Natural killer cell (primary cell): ENCODE measurements around the gene CCDC134. TPM values are rescaled to one million over a fixed set of nuclear protein-coding genes. Genes with fewer than 3 reads are reported as not detected.

Source experiments
- ATAC-seq, 3 donors: fragments of 150-1000 bp in 2 of 3; fragments of 200-7000 bp in 1 of 3; cut with Tn5 transposase; 1 replicate in 1 of 3; 2 replicates in 2 of 3; pipeline ENCODE4 v1.10.0; 2021; ENCODE audit warnings: mild to moderate bottlenecking in 2 of 3, moderate library complexity in 2 of 3
- DNase-seq, 2 donors: peaks; one replicate each; pipeline versions ENCODE4 v3.0.0 to v3.0.0-alpha.2; 2013 to 2021; ENCODE audit warnings: mixed read lengths in 1 of 2
- H3K27ac ChIP-seq: one replicate; pipeline ENCODE4 v1.5.1; 2013; ENCODE audit warnings: mild to moderate bottlenecking, low read length
- H3K27me3 ChIP-seq: one replicate; pipeline ENCODE4 v1.6.1; 2013; ENCODE audit warnings: low read length; ENCODE audit not compliant: control insufficient read depth, insufficient read depth
- H3K36me3 ChIP-seq: one replicate; pipeline ENCODE4 v1.6.1; 2013; ENCODE audit warnings: low read length; ENCODE audit not compliant: control insufficient read depth, insufficient read depth
- H3K4me1 ChIP-seq: one replicate; pipeline ENCODE4 v1.6.1; 2013; ENCODE audit warnings: low read length; ENCODE audit not compliant: control insufficient read depth, insufficient read depth
- H3K4me3 ChIP-seq: one replicate; pipeline ENCODE4 v1.5.1; 2013; ENCODE audit warnings: low read length
- H3K9me3 ChIP-seq: one replicate; pipeline ENCODE4 v1.6.1; 2013; ENCODE audit warnings: low read length; ENCODE audit not compliant: control insufficient read depth, insufficient read depth
- H3K27ac Mint-ChIP-seq, 2 donors: one replicate each; pipeline ENCODE4 v1.8.0; 2022; ENCODE audit warnings: mild to moderate bottlenecking in 2 of 2, mixed read lengths in 2 of 2, moderate library complexity in 1 of 2
- H3K27me3 Mint-ChIP-seq, 2 donors: one replicate each; pipeline ENCODE4 v1.8.0; 2022; ENCODE audit warnings: low read depth in 2 of 2, mixed read lengths in 2 of 2
- H3K36me3 Mint-ChIP-seq: one replicate; pipeline ENCODE4 v1.8.0; 2022; ENCODE audit warnings: mixed read lengths
- H3K4me1 Mint-ChIP-seq, 2 donors: one replicate each; pipeline ENCODE4 v1.8.0; 2022; ENCODE audit warnings: mixed read lengths in 2 of 2
- H3K4me3 Mint-ChIP-seq: one replicate; pipeline ENCODE4 v1.8.0; 2022; ENCODE audit warnings: mild to moderate bottlenecking, moderate library complexity, mixed read lengths
- H3K9me3 Mint-ChIP-seq, 2 donors: one replicate each; pipeline ENCODE4 v1.8.0; 2022; ENCODE audit warnings: mixed read lengths in 2 of 2
- CTCF ChIP-seq: fragments of 200-600 bp; IDR thresholded peaks from one replicate; pipeline ENCODE4 v1.8.0; 2022; ENCODE audit warnings: antibody characterized with exemption
- WGBS: methylation state at CpG from one replicate; pipeline ENCODE4 v1.1.7; 2013; ENCODE audit warnings: missing lambda C conversion rate; ENCODE audit not compliant: insufficient coverage; 5-methylcytosine and 5-hydroxymethylcytosine counted together
- intact Hi-C: fragments of 100-400 bp; cut with micrococcal nuclease; formaldehyde crosslinking; loops from one replicate; pipeline ENCODE4 v1.14.2; 2022
- total RNA-seq, 4 donors: library from RNA; stranded (reverse); fragments of 120-200 nt in 1 of 4; gene quantifications; one replicate each; pipeline versions ENCODE4 v1.2.3 to v1.2.4, GENCODE V29; 2013 to 2022

CCDC134 gene
- total RNA-seq, 3 donors from 2014 or later (not counting 1 experiment from before 2014, with no cell fraction given), result 16.4 to 22.1 (median 16.7) TPM

DNA sequence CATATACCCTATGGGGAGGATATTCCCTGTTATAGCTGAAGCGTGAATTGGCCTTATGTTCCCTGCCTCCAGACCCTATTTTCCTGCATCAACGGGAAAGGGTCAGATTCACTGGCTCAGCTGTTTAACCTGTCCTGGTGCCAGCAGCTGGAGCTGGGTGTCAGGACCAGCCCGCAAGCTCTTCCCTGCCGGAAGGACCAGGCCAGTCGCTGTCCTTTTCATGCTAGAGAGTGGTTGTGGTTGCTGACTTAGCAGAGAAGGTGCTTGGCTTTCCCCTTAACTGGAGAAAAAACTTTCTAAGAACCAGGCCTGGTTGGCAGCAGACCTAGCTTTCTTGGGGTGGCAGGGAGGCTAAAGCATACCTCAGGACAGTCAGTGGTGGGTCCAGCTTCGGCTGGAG, 27.2 kb downstream of the CCDC134 start:
- 93% methylated on average over 6 of the region's 6 CpGs for WGBS
- Mint-ChIP-seq H3K27me3 (no peaks in the 10 kb centered on the region), H3K4me1 (peaks cover 16 to 22% of the 10 kb centered on the region in 2 donors), H3K36me3 (no peaks in the 10 kb centered on the region), H3K4me3 (no peak overlapping the region), H3K9me3 (no peaks in the 10 kb centered on the region), H3K27ac (peak overlapping the region; percentile 99)
- no peak for DNase-seq
- H3K27me3 ChIP-seq, result no peaks in the 10 kb centered on the region
- H3K36me3 ChIP-seq, result no peaks in the 10 kb centered on the region
- intact Hi-C loops, result no loop called here
- H3K4me1 ChIP-seq, result peaks cover 7% of the 10 kb centered on the region
- TF ChIP-seq CTCF, result no peak
- H3K27ac ChIP-seq, result no peak overlapping the region
- no peaks in the 10 kb centered on the region for H3K9me3 ChIP-seq
- ATAC-seq, result no peak
- H3K4me3 ChIP-seq, result no peak overlapping the region

- peaks cover 13 to 20% of the 10 kb centered on the region in 2 donors for H3K4me1 Mint-ChIP-seq
- H3K9me3 Mint-ChIP-seq, result no peaks in the 10 kb centered on the region
- no peaks in the 10 kb centered on the region for H3K27me3 Mint-ChIP-seq
- H3K9me3 ChIP-seq, result no peaks in the 10 kb centered on the region
- TF ChIP-seq CTCF, result no peak
- ATAC-seq (no peak), DNase-seq (no peak)
- no peak overlapping the region for H3K27ac ChIP-seq
- H3K4me3 Mint-ChIP-seq, result no peak overlapping the region
- no peak overlapping the region for H3K4me3 ChIP-seq
- H3K4me1 ChIP-seq, result peaks cover 7% of the 10 kb centered on the region
- no peaks in the 10 kb centered on the region for H3K36me3 ChIP-seq
- intact Hi-C loops, result no loop called here
- H3K36me3 Mint-ChIP-seq, result no peaks in the 10 kb centered on the region
- WGBS, result 98% methylated on average over 4 of the region's 4 CpGs
- no peaks in the 10 kb centered on the region for H3K27me3 ChIP-seq
- peak overlapping the region; percentile 99 for H3K27ac Mint-ChIP-seq
Observed at GRCh38 chr22:41828516-41828915, 28.0 kb downstream of the CCDC134 start.

- no peak overlapping the region for H3K4me3 ChIP-seq
- Mint-ChIP-seq H3K27me3 (no peaks in the 10 kb centered on the region), H3K9me3 (no peaks in the 10 kb centered on the region), H3K4me3 (peak overlapping the region; percentile 2), H3K4me1 (peaks cover 24 to 29% of the 10 kb centered on the region in 2 donors), H3K27ac (peak overlapping the region; percentile 99), H3K36me3 (no peaks in the 10 kb centered on the region)
- DNase-seq (peak in 1 of 2 donors; percentile 52), ATAC-seq (no peak)
- no peak overlapping the region for H3K27ac ChIP-seq
- no peaks in the 10 kb centered on the region for H3K27me3 ChIP-seq
- no peaks in the 10 kb centered on the region for H3K9me3 ChIP-seq
- TF ChIP-seq CTCF, result no peak
- no peaks in the 10 kb centered on the region for H3K36me3 ChIP-seq
- H3K4me1 ChIP-seq, result peaks cover 13% of the 10 kb centered on the region
- WGBS, result 98% methylated on average over 3 of the region's 3 CpGs
- intact Hi-C loops, result no loop called here
Observed at GRCh38 chr22:41830174-41830573, 29.7 kb downstream of the CCDC134 start.

- peak overlapping the region; percentile 66 for H3K4me3 Mint-ChIP-seq
- DNase-seq (peak in 1 of 2 donors; percentile 34), ATAC-seq (no peak)
- no peaks in the 10 kb centered on the region for H3K27me3 Mint-ChIP-seq
- H3K9me3 Mint-ChIP-seq, result no peaks in the 10 kb centered on the region
- H3K4me1 Mint-ChIP-seq, result peaks cover 25 to 36% of the 10 kb centered on the region in 2 donors
- no peaks in the 10 kb centered on the region for H3K27me3 ChIP-seq
- intact Hi-C loops, result no loop called here
- H3K4me3 ChIP-seq, result no peak overlapping the region
- H3K27ac Mint-ChIP-seq, result peak overlapping the region; percentile 99
- no peaks in the 10 kb centered on the region for H3K9me3 ChIP-seq
- WGBS, result 77% methylated on average over 6 of the region's 6 CpGs
- H3K36me3 Mint-ChIP-seq, result no peaks in the 10 kb centered on the region
- H3K36me3 ChIP-seq, result peaks cover 3% of the 10 kb centered on the region
- TF ChIP-seq CTCF, result no peak
- peak overlapping the region; percentile 100 for H3K27ac ChIP-seq
- peaks cover 13% of the 10 kb centered on the region for H3K4me1 ChIP-seq
Observed at GRCh38 chr22:41831383-41831782, 30.9 kb downstream of the CCDC134 start.
